Stimulated activated CD8-positive, alpha-beta memory T cell treated with anti-CD3 and anti-CD28 coated beads, Interleukin-4, amount 100 ng/mL, for 24 hours (primary cell): ENCODE results near the gene SNED1.

Experiments used
- DNase-seq: peaks from one replicate; pipeline ENCODE4 v3.0.0-alpha.2; 2020; ENCODE audit warnings: low read depth

The SNED1 gene

DNA sequence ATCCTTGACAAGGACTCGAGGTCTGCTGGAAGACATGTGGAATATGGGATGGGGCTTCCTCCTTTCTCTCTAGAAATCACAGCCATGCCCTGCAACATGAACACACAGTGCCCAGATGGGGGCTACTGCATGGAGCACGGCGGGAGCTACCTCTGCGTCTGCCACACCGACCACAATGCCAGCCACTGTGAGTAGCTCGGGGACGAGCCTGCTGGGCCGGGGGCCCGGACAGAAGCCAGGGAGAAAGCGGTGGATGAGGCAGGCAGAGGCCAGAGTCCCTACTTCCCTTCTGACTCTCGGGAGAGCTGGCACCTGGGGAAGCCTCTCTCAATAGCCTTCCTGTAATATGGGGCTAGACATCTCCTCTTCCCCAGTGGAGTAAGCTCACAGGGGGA is 50.5 kb downstream of the SNED1 start:
- no peak for DNase-seq

GRCh38 chr2:241049739-241050623 is 51.6 kb downstream of the SNED1 start:
- no peak for DNase-seq

DNA sequence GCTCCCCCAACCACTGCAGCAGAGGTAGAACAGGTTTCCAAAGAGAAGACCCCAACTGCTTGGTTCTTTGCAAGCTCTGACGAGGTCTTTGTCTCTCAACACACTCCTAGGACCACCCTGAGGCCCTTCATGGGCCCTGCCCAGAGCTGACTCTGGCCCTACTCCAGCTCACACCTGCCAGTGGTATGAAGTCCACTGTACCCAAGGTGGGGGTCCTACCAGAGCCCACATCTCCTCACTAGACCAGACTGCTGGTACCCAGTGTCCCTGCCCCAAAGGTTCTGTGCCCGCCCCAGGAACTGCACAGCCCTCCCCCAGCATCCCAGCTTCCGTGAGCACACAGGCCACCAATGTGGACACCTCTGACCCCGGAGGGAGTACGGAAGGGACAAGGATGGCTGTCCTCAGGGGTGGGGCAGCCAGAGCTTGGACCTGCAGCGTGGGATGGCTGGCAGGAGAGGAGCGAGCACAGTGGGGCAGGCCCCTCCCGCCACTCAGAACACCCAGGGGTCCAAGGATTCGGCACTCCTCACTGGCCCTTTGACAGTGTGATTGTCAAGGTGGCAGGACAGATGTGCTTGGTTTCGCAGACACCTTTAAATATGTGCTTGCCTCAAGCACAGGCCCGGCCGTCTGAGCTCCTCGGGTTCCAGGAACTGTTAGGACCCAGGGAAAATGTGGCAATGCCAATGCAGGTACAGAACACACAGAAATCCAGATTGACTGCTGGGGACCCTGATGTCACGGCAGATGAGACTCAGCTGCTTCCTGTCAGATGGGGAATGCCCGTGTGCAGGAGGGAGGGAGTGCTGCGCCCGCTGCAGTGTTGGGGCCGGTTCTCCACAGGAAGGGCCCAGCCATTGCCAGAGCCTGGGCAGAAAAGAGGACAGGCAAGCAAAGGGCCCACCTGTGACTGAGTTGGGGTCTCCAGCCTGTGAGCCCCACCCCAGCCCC is 52.5 kb downstream of the SNED1 start:
- DNase-seq, result no peak

DNA sequence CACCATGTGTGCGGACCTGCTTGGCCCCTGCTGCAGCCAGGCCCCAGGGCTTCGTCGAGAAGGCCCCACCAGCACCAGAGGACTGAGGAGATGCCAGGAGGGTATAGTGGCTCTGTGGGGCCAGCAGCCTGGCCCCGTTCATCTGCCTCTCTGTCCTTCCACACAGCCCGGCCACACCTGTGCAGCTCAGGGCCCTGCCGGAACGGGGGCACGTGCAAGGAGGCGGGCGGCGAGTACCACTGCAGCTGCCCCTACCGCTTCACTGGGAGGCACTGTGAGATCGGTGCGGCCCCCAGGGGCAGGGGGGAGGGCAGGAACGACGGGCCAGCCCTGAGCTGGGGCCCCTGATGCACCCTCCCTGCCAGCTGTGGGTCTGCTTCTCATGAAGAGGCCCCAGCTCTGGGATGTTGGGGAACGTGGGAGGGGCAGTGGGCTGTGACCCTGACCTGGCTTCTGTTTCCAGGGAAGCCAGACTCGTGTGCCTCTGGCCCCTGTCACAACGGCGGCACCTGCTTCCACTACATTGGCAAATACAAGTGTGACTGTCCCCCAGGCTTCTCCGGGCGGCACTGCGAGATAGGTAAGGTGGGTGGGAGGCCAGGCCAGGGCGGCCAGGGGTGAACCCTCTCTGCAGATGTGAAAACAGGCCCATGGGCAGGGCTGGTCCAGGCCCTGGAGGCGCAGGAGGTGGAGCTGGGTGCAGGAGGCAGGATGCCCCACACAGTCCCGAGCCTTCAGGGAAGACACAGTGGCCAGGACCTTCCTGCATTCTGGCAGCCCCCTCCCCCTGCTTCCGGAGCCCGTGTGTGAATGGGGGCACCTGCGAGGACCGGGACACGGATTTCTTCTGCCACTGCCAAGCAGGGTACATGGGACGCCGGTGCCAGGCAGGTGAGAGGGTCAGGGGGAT is 53.4 kb downstream of the SNED1 start:
- no peak for DNase-seq

DNA sequence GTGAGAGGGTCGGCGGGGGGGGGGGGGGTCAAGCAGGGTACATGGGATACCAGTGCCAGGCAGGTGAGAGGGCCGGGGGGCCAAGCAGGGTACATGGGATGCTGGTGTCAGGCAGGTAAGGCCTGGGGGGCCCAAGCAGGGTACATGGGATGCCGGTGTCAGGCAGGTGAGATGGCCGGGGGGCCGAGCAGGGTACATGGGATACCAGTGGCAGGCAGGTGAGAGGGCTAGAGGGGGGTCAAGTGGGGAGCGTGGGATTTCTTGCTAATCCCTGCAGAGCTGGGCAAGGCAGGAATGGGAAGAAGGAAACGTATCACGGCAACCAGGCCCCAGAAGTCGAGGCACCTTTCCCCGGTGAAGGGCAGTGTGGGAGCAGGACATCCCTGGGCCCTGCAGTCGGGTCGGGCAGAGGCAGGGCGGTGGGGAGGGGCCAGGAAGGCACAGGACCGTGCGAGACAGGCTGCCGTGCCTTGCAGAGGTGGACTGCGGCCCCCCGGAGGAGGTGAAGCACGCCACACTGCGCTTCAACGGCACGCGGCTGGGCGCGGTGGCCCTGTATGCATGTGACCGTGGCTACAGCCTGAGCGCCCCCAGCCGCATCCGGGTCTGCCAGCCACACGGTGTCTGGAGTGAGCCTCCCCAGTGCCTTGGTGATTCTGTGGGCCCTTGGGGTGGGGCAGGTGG is 54.4 kb downstream of the SNED1 start:
- DNase-seq, result no peak

DNA sequence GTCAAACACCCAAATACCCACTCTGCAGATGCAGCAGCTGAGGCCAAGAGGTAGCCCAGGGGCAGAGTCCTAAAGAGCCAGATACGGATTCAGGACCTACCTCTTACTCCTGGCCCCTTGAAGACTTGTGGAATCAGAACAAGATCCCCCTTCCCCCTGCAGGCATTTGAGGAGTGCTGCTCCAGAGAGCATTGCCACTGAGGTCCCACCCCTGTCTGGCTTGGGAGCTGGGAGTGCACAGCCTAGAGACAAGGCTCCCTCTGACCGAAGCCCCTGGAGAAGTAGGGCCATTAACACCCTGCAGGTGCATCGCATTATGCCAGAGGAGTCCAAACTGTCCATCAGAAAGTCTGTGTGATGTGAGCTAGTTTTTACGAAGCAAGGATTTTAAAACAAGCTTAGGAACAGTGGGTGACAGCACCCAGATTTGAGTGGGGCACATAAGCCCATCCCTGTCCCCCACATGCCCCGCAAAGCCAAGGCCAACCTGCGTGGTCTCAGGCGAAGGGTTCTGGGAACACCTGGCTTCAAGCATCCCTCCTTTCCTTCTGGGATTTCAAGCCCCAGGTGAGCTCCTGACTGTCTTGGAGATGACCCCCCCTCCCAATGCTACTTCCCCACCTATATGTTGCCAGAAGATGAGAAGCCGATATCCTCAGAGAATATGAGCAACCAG is 55.3 kb downstream of the SNED1 start:
- no peak for DNase-seq

DNA sequence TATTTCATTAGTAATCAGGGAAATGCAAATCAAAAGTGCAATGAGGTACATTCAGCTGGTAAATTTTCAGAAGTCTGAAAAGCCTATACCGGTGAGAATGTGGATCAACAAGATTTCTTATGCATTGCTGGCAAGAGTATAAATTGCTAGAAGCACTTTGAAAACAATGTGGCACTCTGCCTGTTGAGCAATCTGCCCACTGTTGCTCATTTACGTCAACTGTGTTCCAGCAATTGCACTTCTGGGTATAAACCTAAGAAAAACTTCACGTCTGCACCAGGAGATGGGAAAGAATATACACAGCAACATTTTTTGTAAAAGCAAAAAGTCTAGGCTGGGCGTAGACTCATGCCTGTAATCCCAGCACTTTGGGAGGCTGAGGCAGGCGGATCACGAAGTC is 62.9 kb downstream of the SNED1 start:
- no peak for DNase-seq

- no peak for DNase-seq
Observed at GRCh38 chr2:241062389-241063092, 64.1 kb downstream of the SNED1 start.

DNA sequence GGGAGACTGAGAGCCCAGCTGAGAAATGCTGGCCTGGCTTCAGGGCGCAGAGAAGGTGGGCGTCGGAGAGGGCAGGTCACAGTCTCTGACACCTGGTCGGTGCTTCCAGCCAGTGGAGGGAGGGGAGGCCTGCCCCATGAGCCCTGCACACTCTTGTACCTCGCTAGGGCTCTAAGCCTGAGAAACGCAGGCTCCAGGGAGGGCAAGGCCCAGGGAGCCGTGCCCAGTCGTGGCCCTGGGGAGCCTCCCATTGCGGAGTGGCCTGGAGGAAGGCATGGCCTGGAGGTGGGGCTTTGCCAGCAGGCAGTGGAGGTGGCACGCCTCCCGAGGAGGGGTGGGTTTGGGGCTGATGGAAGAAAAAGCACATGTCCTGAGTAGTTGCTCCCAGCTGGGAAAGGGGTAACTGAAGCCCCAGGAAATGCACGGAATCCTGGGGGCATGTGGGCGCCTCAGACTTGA is 64.7 kb downstream of the SNED1 start:
- DNase-seq, result no peak

- DNase-seq, result no peak
Observed at GRCh38 chr2:241063587-241063986, 65.2 kb downstream of the SNED1 start.

GRCh38 chr2:241064008-241064801 is 65.8 kb downstream of the SNED1 start:
- DNase-seq, result peak; percentile 21

- no peak for DNase-seq
Observed at GRCh38 chr2:241064802-241065354, 66.5 kb downstream of the SNED1 start.

GRCh38 chr2:241065355-241065803 is 67.0 kb downstream of the SNED1 start:
- no peak for DNase-seq

GRCh38 chr2:241066171-241066892 is 67.9 kb downstream of the SNED1 start:
- DNase-seq, result no peak

DNA sequence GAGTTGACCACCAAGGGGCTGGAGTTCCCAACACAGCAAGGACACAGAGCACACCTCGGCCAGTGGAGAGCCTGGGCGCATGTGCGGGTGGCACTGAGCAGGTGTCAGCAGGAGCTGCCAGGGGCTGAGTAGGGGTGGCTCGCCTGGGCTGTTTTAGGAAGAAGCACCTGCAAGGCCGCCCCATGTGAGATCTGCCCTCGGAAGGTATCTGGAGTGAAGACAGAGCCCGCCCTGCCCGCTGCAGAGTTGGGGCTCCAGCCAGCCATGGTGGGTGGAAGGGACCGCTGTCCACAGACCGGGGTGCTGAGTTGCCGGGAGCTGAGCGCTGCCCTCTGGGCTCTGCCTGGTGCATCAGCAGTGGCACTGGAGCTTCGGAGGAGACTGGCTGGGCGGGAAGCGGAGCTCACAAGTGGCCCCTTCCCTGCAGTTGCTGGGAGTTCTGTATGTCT is 68.5 kb downstream of the SNED1 start:
- no peak for DNase-seq

DNA sequence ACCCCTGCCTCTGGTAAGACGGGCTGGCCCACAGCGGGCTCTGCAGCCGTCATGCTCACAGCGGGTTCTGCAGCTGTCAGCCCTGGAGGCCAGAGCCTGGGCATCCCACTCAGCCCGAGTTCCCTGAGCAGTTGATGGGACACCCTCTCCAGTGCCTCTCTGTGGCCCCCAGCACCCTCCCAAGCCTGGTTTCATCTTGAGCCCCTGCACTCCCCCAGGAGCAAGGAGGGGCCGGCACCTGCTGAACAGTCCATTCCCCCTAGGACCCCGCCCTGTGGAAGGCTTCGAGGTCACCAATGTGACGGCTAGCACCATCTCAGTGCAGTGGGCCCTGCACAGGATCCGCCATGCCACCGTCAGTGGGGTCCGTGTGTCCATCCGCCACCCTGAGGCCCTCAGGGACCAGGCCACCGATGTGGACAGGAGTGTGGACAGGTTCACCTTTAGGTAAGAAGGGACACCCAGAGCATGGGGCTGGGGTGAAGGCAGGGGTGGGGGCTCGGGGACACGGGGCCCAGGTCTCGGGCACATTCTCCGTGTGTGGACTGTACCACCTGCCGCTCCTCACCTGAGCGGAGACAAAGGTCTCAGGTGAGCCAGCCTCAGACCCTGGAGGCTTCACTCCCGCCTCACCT is 69.2 kb downstream of the SNED1 start:
- DNase-seq, result no peak
